Measurements from ENCODE around the gene PRND. TPM values are rescaled to one million over a fixed set of nuclear protein-coding genes. Genes with fewer than 3 reads are reported as not detected.

PRND gene, protein sequence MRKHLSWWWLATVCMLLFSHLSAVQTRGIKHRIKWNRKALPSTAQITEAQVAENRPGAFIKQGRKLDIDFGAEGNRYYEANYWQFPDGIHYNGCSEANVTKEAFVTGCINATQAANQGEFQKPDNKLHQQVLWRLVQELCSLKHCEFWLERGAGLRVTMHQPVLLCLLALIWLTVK
- 3.9 TPM for total RNA-seq

GRCh38 chr20:4721719-4722118, at the start of gene PRND:
PRND (plus strand) TSS chr20:4721909; CDS start chr20:4724552, 2,643 bp downstream.

Other genes starting within 250 kb of the PRND start
- gene PRNP, start 35.5 kb upstream of the PRND start, total RNA-seq: 232 TPM
- gene RASSF2, start 101.7 kb downstream of the PRND start, total RNA-seq: 82.1 TPM

Measured in diencephalon (tissue), 1 donor.